CD4-positive, alpha-beta memory T cell (primary cell): Measurements from ENCODE around the gene TESK2. TPM values are rescaled to one million over a fixed set of nuclear protein-coding genes. Genes with fewer than 3 reads are reported as not detected.

Source experiments
- CTCF ChIA-PET: fragments of 350-600 bp; sonication (Branson Sonifier 250); formaldehyde crosslinking; loops from one replicate; lab custom pipeline; 2021; ENCODE audit warnings: inconsistent platforms; ENCODE audit not compliant: partially characterized antibody; lab: Charles Lee
- POLR2A ChIA-PET: fragments of 350-600 bp; sonication (Branson Sonifier 250); formaldehyde crosslinking; loops from one replicate; lab custom pipeline; 2021; ENCODE audit not compliant: partially characterized antibody; lab: Charles Lee
- DNase-seq, 5 donors: peaks; one replicate each; pipeline versions ENCODE4 v3.0.0 to v3.0.0-alpha.2; 2020 to 2022; ENCODE audit warnings: mixed read lengths in 1 of 5
- H3K27ac ChIP-seq: one replicate; pipeline ENCODE4 v1.7.0; 2013; ENCODE audit warnings: low read depth, low read length
- H3K27me3 ChIP-seq: 2 replicates; pipeline ENCODE4 v1.7.0; 2013; ENCODE audit warnings: mild to moderate bottlenecking, low read length, moderate library complexity; ENCODE audit not compliant: insufficient read depth
- H3K36me3 ChIP-seq: 2 replicates; pipeline ENCODE4 v1.7.0; 2013; ENCODE audit warnings: mild to moderate bottlenecking, low read length, moderate library complexity; ENCODE audit not compliant: insufficient read depth
- H3K4me1 ChIP-seq: 2 replicates; pipeline ENCODE4 v1.7.0; 2013; ENCODE audit warnings: mild to moderate bottlenecking, low read length, moderate library complexity; ENCODE audit not compliant: insufficient read depth
- H3K4me3 ChIP-seq, 2 donors: one replicate each; pipeline ENCODE4 v1.7.0; 2013; ENCODE audit warnings: low read length in 2 of 2, mild to moderate bottlenecking in 1 of 2
- H3K9me3 ChIP-seq, 2 donors: one replicate each; pipeline ENCODE4 v1.7.0; 2013; ENCODE audit warnings: low read length in 2 of 2, control low read depth in 1 of 2; ENCODE audit not compliant: control insufficient read depth in 1 of 2
- H3K27ac Mint-ChIP-seq, 7 donors: one replicate each; pipeline ENCODE4 v1.8.0; 2020 to 2021; ENCODE audit warnings: mixed read lengths in 7 of 7, mild to moderate bottlenecking in 6 of 7, inconsistent platforms in 3 of 7, moderate library complexity in 3 of 7
- H3K27me3 Mint-ChIP-seq, 2 donors: one replicate each; pipeline ENCODE4 v1.8.0; 2020 to 2021; ENCODE audit warnings: mixed read lengths in 2 of 2
- H3K36me3 Mint-ChIP-seq, 2 donors: one replicate each; pipeline ENCODE4 v1.8.0; 2020 to 2021; ENCODE audit warnings: mixed read lengths in 2 of 2, inconsistent platforms in 1 of 2, mild to moderate bottlenecking in 1 of 2
- H3K4me1 Mint-ChIP-seq, 4 donors: one replicate each; pipeline ENCODE4 v1.8.0; 2020 to 2021; ENCODE audit warnings: mixed read lengths in 4 of 4, mild to moderate bottlenecking in 1 of 4
- H3K4me3 Mint-ChIP-seq, 8 donors: one replicate each; pipeline ENCODE4 v1.8.0; 2020 to 2021; ENCODE audit warnings: mixed read lengths in 8 of 8, mild to moderate bottlenecking in 7 of 8, moderate library complexity in 6 of 8, inconsistent platforms in 3 of 8
- H3K9me3 Mint-ChIP-seq, 8 donors: one replicate each; pipeline ENCODE4 v1.8.0; 2020 to 2021; ENCODE audit warnings: mixed read lengths in 8 of 8, mild to moderate bottlenecking in 5 of 8, inconsistent platforms in 3 of 8, moderate library complexity in 1 of 8
- intact Hi-C: fragments of 100-400 bp; cut with micrococcal nuclease; formaldehyde crosslinking; loops from one replicate; pipeline ENCODE4 v1.15.1; 2023
- polyA plus RNA-seq, 2 donors: library from polyadenylated mRNA; unstranded; fragments of 300-500 nt; fragmentation: Illumina TruSeq; gene quantifications; one replicate each; pipeline ENCODE4 v1.2.3, GENCODE V29; 2021
- total RNA-seq, 2 experiments: library from RNA; stranded (reverse); gene quantifications; one replicate each; pipeline ENCODE4 v1.2.3, GENCODE V29; 2021

Gene TESK2
- total and polyA plus RNA-seq, 4 experiments from 2014 or later, result 4.5 to 7.7 (median 6.2) TPM

- ChIA-PET POLR2A (no interaction called here), CTCF (interaction anchor here (2.9 kb wide), 1 partner anchor 32 kb away, joined by 8 read pairs; no protein-coding TSS in a partner anchor)
- DNase-seq, result no peak
- Mint-ChIP-seq H3K36me3 (peaks cover 6 to 40% of the 10 kb centered on the region in 2 donors), H3K4me1 (peaks cover 25 to 59% (median 44%) of the 10 kb centered on the region in 4 donors), H3K4me3 (no peak overlapping the region), H3K9me3 (peaks cover 0 to 2% (median 0%) of the 10 kb centered on the region in 8 donors), H3K27me3 (no peaks in the 10 kb centered on the region), H3K27ac (peak overlapping the region in 1 of 7 donors; percentile 2)
- H3K4me3 ChIP-seq, result no peak overlapping the region
- H3K36me3 ChIP-seq, result peaks cover 16% of the 10 kb centered on the region
- H3K27me3 ChIP-seq, result no peaks in the 10 kb centered on the region
- intact Hi-C loops, result no loop called here
- no peak overlapping the region for H3K27ac ChIP-seq
- H3K4me1 ChIP-seq, result peaks cover 23% of the 10 kb centered on the region
- no peaks in the 10 kb centered on the region for H3K9me3 ChIP-seq
Observed at GRCh38 chr1:45335855-45336324, 155.1 kb downstream of the TESK2 start.

- Mint-ChIP-seq H3K4me3 (peak overlapping the region in 1 of 8 donors; percentile 20), H3K27ac (peak overlapping the region in 4 of 7 donors; percentile 8 to 89 (median 46)), H3K4me1 (peaks cover 22 to 47% (median 35%) of the 10 kb centered on the region in 4 donors), H3K9me3 (peaks cover 0 to 2% (median 0%) of the 10 kb centered on the region in 8 donors), H3K27me3 (no peaks in the 10 kb centered on the region), H3K36me3 (peaks cover 7 to 41% of the 10 kb centered on the region in 2 donors)
- intact Hi-C loops, result no loop called here
- peaks cover 16% of the 10 kb centered on the region for H3K36me3 ChIP-seq
- no peak for DNase-seq
- H3K4me3 ChIP-seq, result no peak overlapping the region
- H3K27me3 ChIP-seq, result no peaks in the 10 kb centered on the region
- no peak overlapping the region for H3K27ac ChIP-seq
- CTCF ChIA-PET, result interaction anchor here (1.1 kb wide), 1 partner anchor 35 kb away, joined by 5 read pairs; no protein-coding TSS in a partner anchor
- POLR2A ChIA-PET, result interaction anchor here (1.0 kb wide), 1 partner anchor 29 kb away, joined by 3 read pairs; no protein-coding TSS in a partner anchor
- H3K9me3 ChIP-seq, result no peaks in the 10 kb centered on the region
- peaks cover 17% of the 10 kb centered on the region for H3K4me1 ChIP-seq
Observed at GRCh38 chr1:45334308-45335245, 156.4 kb downstream of the TESK2 start.

GRCh38 chr1:45332346-45332720 is 158.6 kb downstream of the TESK2 start:
- ChIA-PET CTCF (interaction anchor here (1.4 kb wide), 1 partner anchor 29 kb away, joined by 4 read pairs; no protein-coding TSS in a partner anchor), POLR2A (no interaction called here)
- H3K27me3 Mint-ChIP-seq, result no peaks in the 10 kb centered on the region

GRCh38 chr1:45331436-45332345 is 159.3 kb downstream of the TESK2 start:
- ChIA-PET CTCF (no interaction called here), POLR2A (interaction anchor here (1.0 kb wide), 1 partner anchor 8 kb away, joined by 4 read pairs; the partner anchor contains the start of genes MUTYH and TOE1)

More at GRCh38 chr1:45332346-45332720, 158.6 kb downstream of the TESK2 start:
- H3K9me3 Mint-ChIP-seq, result peaks cover 0 to 2% (median 0%) of the 10 kb centered on the region in 8 donors
- Histone ChIP-seq H3K4me1 (peaks cover 6% of the 10 kb centered on the region), H3K27me3 (no peaks in the 10 kb centered on the region), H3K36me3 (peaks cover 16% of the 10 kb centered on the region), H3K27ac (no peak overlapping the region), H3K4me3 (no peak overlapping the region), H3K9me3 (no peaks in the 10 kb centered on the region)
- peaks cover 10 to 42% of the 10 kb centered on the region in 2 donors for H3K36me3 Mint-ChIP-seq
- H3K27ac Mint-ChIP-seq, result no peak overlapping the region
- H3K4me3 Mint-ChIP-seq, result no peak overlapping the region
- no peak for DNase-seq
- intact Hi-C loops, result no loop called here
- peaks cover 10 to 35% (median 20%) of the 10 kb centered on the region in 4 donors for H3K4me1 Mint-ChIP-seq

GRCh38 chr1:45329445-45329844 is 161.5 kb downstream of the TESK2 start:
- Mint-ChIP-seq H3K36me3 (peaks cover 9 to 37% of the 10 kb centered on the region in 2 donors), H3K4me1 (peaks cover 6 to 31% (median 8%) of the 10 kb centered on the region in 4 donors), H3K27me3 (no peaks in the 10 kb centered on the region), H3K27ac (peak overlapping the region in 1 of 7 donors; percentile 25), H3K9me3 (no peaks in the 10 kb centered on the region), H3K4me3 (peak overlapping the region in 1 of 8 donors; percentile 30)
- no peak overlapping the region for H3K27ac ChIP-seq
- H3K27me3 ChIP-seq, result no peaks in the 10 kb centered on the region
- CTCF ChIA-PET, result no interaction called here
- POLR2A ChIA-PET, result interaction anchor here (4.9 kb wide), 1 partner anchor 10 kb away, joined by 58 read pairs; the partner anchor contains the start of genes MUTYH and TOE1
- peaks cover 16% of the 10 kb centered on the region for H3K36me3 ChIP-seq
- H3K4me3 ChIP-seq, result no peak overlapping the region
- intact Hi-C loops, result no loop called here
- no peaks in the 10 kb centered on the region for H3K9me3 ChIP-seq
- peaks cover 13% of the 10 kb centered on the region for H3K4me1 ChIP-seq
- DNase-seq, result no peak

More at GRCh38 chr1:45331436-45332345, 159.3 kb downstream of the TESK2 start:
- no peaks in the 10 kb centered on the region for H3K27me3 ChIP-seq
- peaks cover 13% of the 10 kb centered on the region for H3K4me1 ChIP-seq
- H3K27me3 Mint-ChIP-seq, result no peaks in the 10 kb centered on the region
- H3K36me3 ChIP-seq, result peaks cover 16% of the 10 kb centered on the region
- H3K4me3 Mint-ChIP-seq, result no peak overlapping the region
- H3K4me1 Mint-ChIP-seq, result peaks cover 8 to 36% (median 18%) of the 10 kb centered on the region in 4 donors
- no peak overlapping the region for H3K4me3 ChIP-seq
- H3K9me3 Mint-ChIP-seq, result peaks cover 0 to 2% (median 0%) of the 10 kb centered on the region in 8 donors
- no peak overlapping the region for H3K27ac Mint-ChIP-seq
- intact Hi-C loops, result no loop called here
- no peak for DNase-seq
- H3K9me3 ChIP-seq, result no peaks in the 10 kb centered on the region
- peaks cover 10 to 42% of the 10 kb centered on the region in 2 donors for H3K36me3 Mint-ChIP-seq
- H3K27ac ChIP-seq, result no peak overlapping the region

- Histone ChIP-seq H3K4me3 (no peak overlapping the region), H3K27ac (no peak overlapping the region), H3K27me3 (no peaks in the 10 kb centered on the region), H3K4me1 (peaks cover 13% of the 10 kb centered on the region), H3K9me3 (no peaks in the 10 kb centered on the region), H3K36me3 (peaks cover 16% of the 10 kb centered on the region)
- POLR2A ChIA-PET, result interaction anchor here (1.5 to 4.9 kb wide), 2 partner anchors 11 to 25 kb away, joined by 7 to 58 read pairs; partner anchors contain the start of genes MUTYH and TOE1
- H3K9me3 Mint-ChIP-seq, result no peaks in the 10 kb centered on the region
- peak overlapping the region in 1 of 7 donors; percentile 54 for H3K27ac Mint-ChIP-seq
- intact Hi-C loops, result no loop called here
- H3K4me3 Mint-ChIP-seq, result peak overlapping the region in 6 of 8 donors; percentile 15 to 64 (median 38)
- peaks cover 4 to 32% of the 10 kb centered on the region in 2 donors for H3K36me3 Mint-ChIP-seq
- CTCF ChIA-PET, result interaction anchor here (1.8 kb wide), 1 partner anchor 164 kb away, joined by 7 read pairs; no protein-coding TSS in a partner anchor
- DNase-seq, result no peak
- peaks cover 3 to 26% (median 4%) of the 10 kb centered on the region in 4 donors for H3K4me1 Mint-ChIP-seq
- H3K27me3 Mint-ChIP-seq, result no peaks in the 10 kb centered on the region
Observed at GRCh38 chr1:45328680-45329079, 162.3 kb downstream of the TESK2 start.
